ENCODE measurements around the gene SPSB1.

- TF ChIP-seq POLR2A (IDR thresholded peaks at IDR 0.05) = no peak
- TF ChIP-seq, protein P1, sequence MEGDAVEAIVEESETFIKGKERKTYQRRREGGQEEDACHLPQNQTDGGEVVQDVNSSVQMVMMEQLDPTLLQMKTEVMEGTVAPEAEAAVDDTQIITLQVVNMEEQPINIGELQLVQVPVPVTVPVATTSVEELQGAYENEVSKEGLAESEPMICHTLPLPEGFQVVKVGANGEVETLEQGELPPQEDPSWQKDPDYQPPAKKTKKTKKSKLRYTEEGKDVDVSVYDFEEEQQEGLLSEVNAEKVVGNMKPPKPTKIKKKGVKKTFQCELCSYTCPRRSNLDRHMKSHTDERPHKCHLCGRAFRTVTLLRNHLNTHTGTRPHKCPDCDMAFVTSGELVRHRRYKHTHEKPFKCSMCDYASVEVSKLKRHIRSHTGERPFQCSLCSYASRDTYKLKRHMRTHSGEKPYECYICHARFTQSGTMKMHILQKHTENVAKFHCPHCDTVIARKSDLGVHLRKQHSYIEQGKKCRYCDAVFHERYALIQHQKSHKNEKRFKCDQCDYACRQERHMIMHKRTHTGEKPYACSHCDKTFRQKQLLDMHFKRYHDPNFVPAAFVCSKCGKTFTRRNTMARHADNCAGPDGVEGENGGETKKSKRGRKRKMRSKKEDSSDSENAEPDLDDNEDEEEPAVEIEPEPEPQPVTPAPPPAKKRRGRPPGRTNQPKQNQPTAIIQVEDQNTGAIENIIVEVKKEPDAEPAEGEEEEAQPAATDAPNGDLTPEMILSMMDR (IDR thresholded peaks at IDR 0.05) = no peak
- no peak for TF ChIP-seq POLR2AphosphoS5 (IDR thresholded peaks at IDR 0.05)
Observed at GRCh38 chr1:9280015-9280860, 12.5 kb upstream of the SPSB1 start.

All from prostate gland (tissue), 2 donors.